ENCODE data around the gene SLC16A3.

SLC16A3 gene

GRCh38 chr17:82267575-82268379 lies 38.9 kb downstream of the SLC16A3 start:
- peak; percentile 97 for ATAC-seq
- no peak for TF ChIP-seq TOX (CRISPR knock-in tag; IDR thresholded peaks at IDR 0.05; ENCODE audit: borderline replicate concordance)
- no peak for TF ChIP-seq BACH2 (CRISPR knock-in tag; IDR thresholded peaks at IDR 0.05; ENCODE audit: borderline replicate concordance)
- 0 out of 2 replicates have a peak, but pooled peaks have one; percentile 3 for TF ChIP-seq ZFP3 (CRISPR knock-in tag; IDR thresholded peaks at IDR 0.05)
- no peak for TF ChIP-seq RARB (CRISPR knock-in tag; IDR thresholded peaks at IDR 0.05)
- no peak for TF ChIP-seq ESRRG (CRISPR knock-in tag; IDR thresholded peaks at IDR 0.05)
- TF ChIP-seq TCF4 (CRISPR knock-in tag; IDR thresholded peaks at IDR 0.05; ENCODE audit: borderline replicate concordance): no peak
- TF ChIP-seq, protein P1, sequence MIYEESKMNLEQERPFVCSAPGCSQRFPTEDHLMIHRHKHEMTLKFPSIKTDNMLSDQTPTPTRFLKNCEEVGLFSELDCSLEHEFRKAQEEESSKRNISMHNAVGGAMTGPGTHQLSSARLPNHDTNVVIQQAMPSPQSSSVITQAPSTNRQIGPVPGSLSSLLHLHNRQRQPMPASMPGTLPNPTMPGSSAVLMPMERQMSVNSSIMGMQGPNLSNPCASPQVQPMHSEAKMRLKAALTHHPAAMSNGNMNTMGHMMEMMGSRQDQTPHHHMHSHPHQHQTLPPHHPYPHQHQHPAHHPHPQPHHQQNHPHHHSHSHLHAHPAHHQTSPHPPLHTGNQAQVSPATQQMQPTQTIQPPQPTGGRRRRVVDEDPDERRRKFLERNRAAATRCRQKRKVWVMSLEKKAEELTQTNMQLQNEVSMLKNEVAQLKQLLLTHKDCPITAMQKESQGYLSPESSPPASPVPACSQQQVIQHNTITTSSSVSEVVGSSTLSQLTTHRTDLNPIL (CRISPR knock-in tag; IDR thresholded peaks at IDR 0.05; ENCODE audit: low read depth): peak; percentile 80; the same call in 1 of the 2 replicates
- no peak for TF ChIP-seq SNAI2 (CRISPR knock-in tag; IDR thresholded peaks at IDR 0.05)
- TF ChIP-seq CSDC2 (CRISPR knock-in tag; IDR thresholded peaks at IDR 0.05): no peak

DNA sequence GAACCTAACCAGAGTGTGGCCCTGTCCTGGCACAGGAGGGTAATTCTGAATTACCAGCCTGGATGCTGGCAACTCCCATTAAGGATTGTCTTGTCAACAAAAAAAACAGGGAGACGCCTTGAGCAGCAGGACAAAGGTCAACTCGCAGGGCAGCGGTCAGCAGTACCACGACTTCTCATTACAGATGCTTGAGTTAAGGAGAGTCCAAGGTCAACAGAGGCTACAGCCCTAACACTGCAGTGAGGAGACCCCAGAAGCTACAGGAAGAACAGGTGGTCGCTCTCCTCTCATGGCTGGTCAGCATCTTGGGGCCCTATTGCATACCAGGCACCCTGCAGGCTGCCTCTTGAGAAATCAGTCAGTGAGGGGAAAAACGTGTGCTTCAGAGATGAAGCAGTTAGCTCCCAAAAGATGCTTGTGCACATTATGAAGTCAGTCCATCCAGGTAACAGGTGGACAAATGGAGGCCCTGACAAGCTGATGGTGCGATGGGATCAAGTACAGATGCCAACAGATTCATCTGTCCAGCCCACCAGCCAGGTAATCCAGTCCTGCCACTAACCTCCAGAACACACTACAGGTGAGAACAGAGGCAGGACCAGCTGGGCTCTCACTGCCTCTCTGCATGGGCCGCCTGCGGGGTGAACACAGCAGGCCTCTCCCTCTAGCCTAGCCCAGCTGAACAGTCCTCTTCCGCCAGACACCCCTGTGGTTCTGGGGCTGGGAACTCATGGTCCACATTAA lies 40.5 kb downstream of the SLC16A3 start:
- ATAC-seq: no peak
- TF ChIP-seq SNAI2 (CRISPR knock-in tag; IDR thresholded peaks at IDR 0.05) (no peak), CSRNP3 (CRISPR knock-in tag; IDR thresholded peaks at IDR 0.05) (0 out of 2 replicates have a peak, but pooled peaks have one; percentile 12)

GRCh38 chr17:82269882-82270500 lies 41.1 kb downstream of the SLC16A3 start:
- ATAC-seq: no peak

More at GRCh38 chr17:82269882-82270500, 41.1 kb downstream of the SLC16A3 start:
- no peak for TF ChIP-seq PPARA (CRISPR knock-in tag; IDR thresholded peaks at IDR 0.05; ENCODE audit: borderline replicate concordance)
- TF ChIP-seq, protein P2, sequence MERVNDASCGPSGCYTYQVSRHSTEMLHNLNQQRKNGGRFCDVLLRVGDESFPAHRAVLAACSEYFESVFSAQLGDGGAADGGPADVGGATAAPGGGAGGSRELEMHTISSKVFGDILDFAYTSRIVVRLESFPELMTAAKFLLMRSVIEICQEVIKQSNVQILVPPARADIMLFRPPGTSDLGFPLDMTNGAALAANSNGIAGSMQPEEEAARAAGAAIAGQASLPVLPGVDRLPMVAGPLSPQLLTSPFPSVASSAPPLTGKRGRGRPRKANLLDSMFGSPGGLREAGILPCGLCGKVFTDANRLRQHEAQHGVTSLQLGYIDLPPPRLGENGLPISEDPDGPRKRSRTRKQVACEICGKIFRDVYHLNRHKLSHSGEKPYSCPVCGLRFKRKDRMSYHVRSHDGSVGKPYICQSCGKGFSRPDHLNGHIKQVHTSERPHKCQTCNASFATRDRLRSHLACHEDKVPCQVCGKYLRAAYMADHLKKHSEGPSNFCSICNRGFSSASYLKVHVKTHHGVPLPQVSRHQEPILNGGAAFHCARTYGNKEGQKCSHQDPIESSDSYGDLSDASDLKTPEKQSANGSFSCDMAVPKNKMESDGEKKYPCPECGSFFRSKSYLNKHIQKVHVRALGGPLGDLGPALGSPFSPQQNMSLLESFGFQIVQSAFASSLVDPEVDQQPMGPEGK (CRISPR knock-in tag; IDR thresholded peaks at IDR 0.05; ENCODE audit: borderline replicate concordance): no peak
- TF ChIP-seq, protein P1 (CRISPR knock-in tag; IDR thresholded peaks at IDR 0.05; ENCODE audit: low read depth): no peak
- TF ChIP-seq RARB (CRISPR knock-in tag; IDR thresholded peaks at IDR 0.05): no peak
- TF ChIP-seq, protein P3, sequence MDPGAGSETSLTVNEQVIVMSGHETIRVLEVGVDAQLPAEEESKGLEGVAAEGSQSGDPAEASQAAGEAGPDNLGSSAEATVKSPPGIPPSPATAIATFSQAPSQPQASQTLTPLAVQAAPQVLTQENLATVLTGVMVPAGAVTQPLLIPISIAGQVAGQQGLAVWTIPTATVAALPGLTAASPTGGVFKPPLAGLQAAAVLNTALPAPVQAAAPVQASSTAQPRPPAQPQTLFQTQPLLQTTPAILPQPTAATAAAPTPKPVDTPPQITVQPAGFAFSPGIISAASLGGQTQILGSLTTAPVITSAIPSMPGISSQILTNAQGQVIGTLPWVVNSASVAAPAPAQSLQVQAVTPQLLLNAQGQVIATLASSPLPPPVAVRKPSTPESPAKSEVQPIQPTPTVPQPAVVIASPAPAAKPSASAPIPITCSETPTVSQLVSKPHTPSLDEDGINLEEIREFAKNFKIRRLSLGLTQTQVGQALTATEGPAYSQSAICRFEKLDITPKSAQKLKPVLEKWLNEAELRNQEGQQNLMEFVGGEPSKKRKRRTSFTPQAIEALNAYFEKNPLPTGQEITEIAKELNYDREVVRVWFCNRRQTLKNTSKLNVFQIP (CRISPR knock-in tag; IDR thresholded peaks at IDR 0.05; ENCODE audit: borderline replicate concordance, low read depth): no peak
- no peak for TF ChIP-seq ARNTL (CRISPR knock-in tag; IDR thresholded peaks at IDR 0.05; ENCODE audit: borderline replicate concordance, low read depth)
- TF ChIP-seq ZFP3 (CRISPR knock-in tag; IDR thresholded peaks at IDR 0.05): no peak
- TF ChIP-seq ISL1 (CRISPR knock-in tag; IDR thresholded peaks at IDR 0.05): no peak
- no peak for TF ChIP-seq OSR1 (CRISPR knock-in tag; IDR thresholded peaks at IDR 0.05)
- no peak for TF ChIP-seq SNAI2 (CRISPR knock-in tag; IDR thresholded peaks at IDR 0.05)
- TF ChIP-seq ZNF70 (CRISPR knock-in tag; IDR thresholded peaks at IDR 0.05): no peak
- no peak for TF ChIP-seq BACH2 (CRISPR knock-in tag; IDR thresholded peaks at IDR 0.05; ENCODE audit: borderline replicate concordance)
- no peak for TF ChIP-seq ESRRG (CRISPR knock-in tag; IDR thresholded peaks at IDR 0.05)
- no peak for TF ChIP-seq CSRNP3 (CRISPR knock-in tag; IDR thresholded peaks at IDR 0.05)
